ENCODE measurements around the gene SH3TC1. TPM values are rescaled to one million over a fixed set of nuclear protein-coding genes. Genes with fewer than 3 reads are reported as not detected.

Gene SH3TC1
- total and polyA plus RNA-seq, 2 of the 13 experiments (the other 11 are each of a cell fraction or from before 2014, with no cell fraction given), result 14.9 to 21.8 TPM

DNA sequence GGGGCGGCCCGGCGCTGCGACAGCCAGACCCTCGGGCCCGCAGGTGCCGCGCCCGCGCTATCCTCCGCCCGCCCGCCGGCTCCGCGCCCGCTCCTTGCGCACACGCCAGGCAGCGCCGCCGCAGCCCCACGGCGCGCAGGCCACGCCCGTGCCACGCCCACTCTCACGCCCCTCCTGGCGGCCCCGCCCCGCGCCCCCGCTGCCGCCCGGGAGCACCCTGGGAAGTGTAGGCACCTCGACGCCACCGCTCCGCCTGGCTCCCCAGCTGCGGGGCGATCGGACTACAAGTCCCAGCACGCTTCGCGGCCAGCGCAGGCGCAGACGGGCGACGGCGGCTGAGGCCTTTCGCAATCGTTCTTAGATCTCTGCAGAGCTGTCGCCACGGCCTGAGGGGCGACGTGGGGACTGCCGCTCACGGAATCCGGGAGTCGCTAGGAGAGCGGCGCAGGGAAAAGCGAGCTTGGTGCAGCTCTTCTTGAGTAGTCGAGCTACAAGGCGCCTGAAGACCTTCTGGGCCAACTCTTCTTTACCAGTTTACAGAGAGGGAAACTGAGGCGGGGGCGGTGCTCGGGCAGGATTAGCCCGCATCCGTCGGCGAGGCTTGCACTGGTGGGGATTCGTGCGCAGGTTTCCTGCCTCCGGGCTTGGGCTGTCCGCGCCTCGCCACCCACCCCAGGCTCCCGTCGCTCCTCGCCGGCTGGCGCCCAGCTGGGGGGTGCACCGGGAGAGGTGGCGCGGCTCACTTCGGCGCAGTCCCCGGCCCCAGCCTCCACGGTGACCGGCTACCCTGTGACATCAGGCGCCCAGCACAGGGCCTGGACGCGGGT is 40.2 kb upstream of the SH3TC1 start, which contains the start of gene ABLIM2 (continued):
- TF ChIP-seq, protein P1, sequence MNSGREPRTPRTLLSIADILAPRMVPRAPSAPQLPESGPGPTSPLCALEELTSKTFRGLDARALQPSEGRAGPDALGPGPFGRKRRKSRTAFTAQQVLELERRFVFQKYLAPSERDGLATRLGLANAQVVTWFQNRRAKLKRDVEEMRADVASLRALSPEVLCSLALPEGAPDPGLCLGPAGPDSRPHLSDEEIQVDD (CRISPR knock-in tag; IDR thresholded peaks at IDR 0.05; ENCODE audit: borderline replicate concordance), result no peak
- TF ChIP-seq HHEX (CRISPR knock-in tag; IDR thresholded peaks at IDR 0.05) (no peak), SNAI1 (CRISPR knock-in tag; IDR thresholded peaks at IDR 0.05; ENCODE audit: borderline replicate concordance) (no peak), TBL1XR1 (IDR thresholded peaks at IDR 0.05; ENCODE audit: borderline replicate concordance, low read length, partially characterized antibody) (no peak), RCOR2 (CRISPR knock-in tag; IDR thresholded peaks at IDR 0.05) (no peak), ZNF431 (CRISPR knock-in tag; IDR thresholded peaks at IDR 0.05; ENCODE audit: borderline replicate concordance, low read depth) (0 out of 2 replicates have a peak, but pooled peaks have one; percentile 53), YEATS4 (CRISPR knock-in tag; IDR thresholded peaks at IDR 0.05; ENCODE audit: borderline replicate concordance) (no peak; the same call in 1 of the 2 replicates), PCBP1 (IDR thresholded peaks at IDR 0.05; ENCODE audit: borderline replicate concordance, low read depth, low read length) (no peak), HNF4G (IDR thresholded peaks at IDR 0.05; ENCODE audit: borderline replicate concordance, low read depth, low read length) (no peak), HNF4G (CRISPR knock-in tag; IDR thresholded peaks at IDR 0.05; ENCODE audit: borderline replicate concordance, low read depth) (no peak), TCF12 (IDR thresholded peaks at IDR 0.05) (no peak), TCF12 (CRISPR knock-in tag; IDR thresholded peaks at IDR 0.05) (no peak), ZC3H4 (CRISPR knock-in tag; IDR thresholded peaks at IDR 0.05; ENCODE audit: borderline replicate concordance) (no peak), ZNF761 (CRISPR knock-in tag; conservative IDR thresholded peaks at IDR 0.05) (no peak; the same call in 1 of the 2 replicates), ZKSCAN1 (IDR thresholded peaks at IDR 0.05; ENCODE audit: low read length) (no peak), NFATC3 (CRISPR knock-in tag; IDR thresholded peaks at IDR 0.05) (no peak), JUND (CRISPR knock-in tag; IDR thresholded peaks at IDR 0.05) (no peak), ZNF75D (CRISPR knock-in tag; IDR thresholded peaks at IDR 0.05; ENCODE audit: borderline replicate concordance) (no peak), ZNF256 (CRISPR knock-in tag; conservative IDR thresholded peaks at IDR 0.05) (no peak), ZNF205 (CRISPR knock-in tag; IDR thresholded peaks at IDR 0.05) (0 out of 2 replicates have a peak, but pooled peaks have one; percentile 61), ZNF850 (CRISPR knock-in tag; conservative IDR thresholded peaks at IDR 0.05) (no peak), HNRNPLL (IDR thresholded peaks at IDR 0.05; ENCODE audit: low read depth, low read length, poor library complexity, severe bottlenecking) (peak; percentile 97), GFI1 (CRISPR knock-in tag; IDR thresholded peaks at IDR 0.05; ENCODE audit: borderline replicate concordance) (no peak; the same call in 1 of the 2 replicates)
- TF ChIP-seq, protein P2, sequence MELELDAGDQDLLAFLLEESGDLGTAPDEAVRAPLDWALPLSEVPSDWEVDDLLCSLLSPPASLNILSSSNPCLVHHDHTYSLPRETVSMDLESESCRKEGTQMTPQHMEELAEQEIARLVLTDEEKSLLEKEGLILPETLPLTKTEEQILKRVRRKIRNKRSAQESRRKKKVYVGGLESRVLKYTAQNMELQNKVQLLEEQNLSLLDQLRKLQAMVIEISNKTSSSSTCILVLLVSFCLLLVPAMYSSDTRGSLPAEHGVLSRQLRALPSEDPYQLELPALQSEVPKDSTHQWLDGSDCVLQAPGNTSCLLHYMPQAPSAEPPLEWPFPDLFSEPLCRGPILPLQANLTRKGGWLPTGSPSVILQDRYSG (CRISPR knock-in tag; IDR thresholded peaks at IDR 0.05), result no peak
- TF ChIP-seq, protein P3, sequence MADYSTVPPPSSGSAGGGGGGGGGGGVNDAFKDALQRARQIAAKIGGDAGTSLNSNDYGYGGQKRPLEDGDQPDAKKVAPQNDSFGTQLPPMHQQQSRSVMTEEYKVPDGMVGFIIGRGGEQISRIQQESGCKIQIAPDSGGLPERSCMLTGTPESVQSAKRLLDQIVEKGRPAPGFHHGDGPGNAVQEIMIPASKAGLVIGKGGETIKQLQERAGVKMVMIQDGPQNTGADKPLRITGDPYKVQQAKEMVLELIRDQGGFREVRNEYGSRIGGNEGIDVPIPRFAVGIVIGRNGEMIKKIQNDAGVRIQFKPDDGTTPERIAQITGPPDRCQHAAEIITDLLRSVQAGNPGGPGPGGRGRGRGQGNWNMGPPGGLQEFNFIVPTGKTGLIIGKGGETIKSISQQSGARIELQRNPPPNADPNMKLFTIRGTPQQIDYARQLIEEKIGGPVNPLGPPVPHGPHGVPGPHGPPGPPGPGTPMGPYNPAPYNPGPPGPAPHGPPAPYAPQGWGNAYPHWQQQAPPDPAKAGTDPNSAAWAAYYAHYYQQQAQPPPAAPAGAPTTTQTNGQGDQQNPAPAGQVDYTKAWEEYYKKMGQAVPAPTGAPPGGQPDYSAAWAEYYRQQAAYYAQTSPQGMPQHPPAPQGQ (CRISPR knock-in tag; IDR thresholded peaks at IDR 0.05; ENCODE audit: borderline replicate concordance), result no peak
- TF ChIP-seq, protein P4, sequence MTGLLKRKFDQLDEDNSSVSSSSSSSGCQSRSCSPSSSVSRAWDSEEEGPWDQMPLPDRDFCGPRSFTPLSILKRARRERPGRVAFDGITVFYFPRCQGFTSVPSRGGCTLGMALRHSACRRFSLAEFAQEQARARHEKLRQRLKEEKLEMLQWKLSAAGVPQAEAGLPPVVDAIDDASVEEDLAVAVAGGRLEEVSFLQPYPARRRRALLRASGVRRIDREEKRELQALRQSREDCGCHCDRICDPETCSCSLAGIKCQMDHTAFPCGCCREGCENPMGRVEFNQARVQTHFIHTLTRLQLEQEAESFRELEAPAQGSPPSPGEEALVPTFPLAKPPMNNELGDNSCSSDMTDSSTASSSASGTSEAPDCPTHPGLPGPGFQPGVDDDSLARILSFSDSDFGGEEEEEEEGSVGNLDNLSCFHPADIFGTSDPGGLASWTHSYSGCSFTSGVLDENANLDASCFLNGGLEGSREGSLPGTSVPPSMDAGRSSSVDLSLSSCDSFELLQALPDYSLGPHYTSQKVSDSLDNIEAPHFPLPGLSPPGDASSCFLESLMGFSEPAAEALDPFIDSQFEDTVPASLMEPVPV (CRISPR knock-in tag; IDR thresholded peaks at IDR 0.05), result no peak; the same call in 1 of the 2 replicates

Data from HepG2 (cell line).